Mesenchymal stem cell (in vitro differentiated cells and primary cell): ENCODE data around the gene TK2.

Experiments
- DNase-seq: peaks from one replicate; pipeline ENCODE4 v3.0.0-alpha.2; 2013
- H2AFZ ChIP-seq: one replicate; pipeline ENCODE4 v1.6.1; 2013; ENCODE audit warnings: low read depth, mild to moderate bottlenecking, control low read depth, inconsistent platforms, low read length, moderate library complexity
- H2AK5ac ChIP-seq: 2 replicates; pipeline ENCODE4 v1.6.1; 2013; ENCODE audit warnings: low read length, moderate library complexity, mild to moderate bottlenecking, inconsistent platforms; ENCODE audit not compliant: severe bottlenecking
- H2BK120ac ChIP-seq: one replicate; pipeline ENCODE4 v1.6.1; 2013; ENCODE audit warnings: low read depth, mild to moderate bottlenecking, inconsistent platforms, low read length, moderate library complexity
- H2BK12ac ChIP-seq, 2 experiments: one replicate each; pipeline ENCODE4 v1.6.1; 2013; ENCODE audit warnings: inconsistent platforms in 2 of 2, low read length in 2 of 2, mild to moderate bottlenecking in 2 of 2, moderate library complexity in 2 of 2, control low read depth in 1 of 2
- H2BK15ac ChIP-seq: one replicate; pipeline ENCODE4 v1.6.1; 2013; ENCODE audit warnings: mild to moderate bottlenecking, low read depth, inconsistent platforms; ENCODE audit not compliant: poor library complexity, severe bottlenecking
- H2BK5ac ChIP-seq: 2 replicates; pipeline ENCODE4 v1.6.1; 2013; ENCODE audit warnings: low read depth, mild to moderate bottlenecking, low read length, control low read depth, inconsistent platforms; ENCODE audit not compliant: poor library complexity, severe bottlenecking
- H3K14ac ChIP-seq, 2 experiments: one replicate each; pipeline ENCODE4 v1.6.1; 2013; ENCODE audit warnings: inconsistent platforms in 2 of 2, low read length in 2 of 2, control low read depth in 1 of 2, mild to moderate bottlenecking in 1 of 2, moderate library complexity in 1 of 2
- H3K18ac ChIP-seq, 2 experiments: one replicate each; pipeline ENCODE4 v1.6.1; 2013; ENCODE audit warnings: inconsistent platforms in 2 of 2, low read length in 2 of 2, control low read depth in 1 of 2, low read depth in 1 of 2, mild to moderate bottlenecking in 1 of 2
- H3K23ac ChIP-seq, 2 experiments: one replicate each; pipeline ENCODE4 v1.6.1; 2013; ENCODE audit warnings: inconsistent platforms in 2 of 2, low read length in 2 of 2, mild to moderate bottlenecking in 2 of 2, moderate library complexity in 2 of 2, control low read depth in 1 of 2
- H3K27ac ChIP-seq: 2 replicates; pipeline ENCODE4 v1.5.1; 2013; ENCODE audit warnings: mild to moderate bottlenecking, moderate library complexity, low read length, control low read depth, inconsistent platforms; ENCODE audit not compliant: poor library complexity, severe bottlenecking
- H3K27me3 ChIP-seq, 2 experiments: 2 replicates each; pipeline versions ENCODE4 v1.6.1 to v1.7.0; 2013; ENCODE audit warnings: low read length in 2 of 2, mild to moderate bottlenecking in 2 of 2, moderate library complexity in 2 of 2, control low read depth in 1 of 2, inconsistent platforms in 1 of 2; ENCODE audit not compliant: control insufficient read depth in 1 of 2, insufficient read depth in 1 of 2
- H3K36me3 ChIP-seq, 2 experiments: 2 replicates each; pipeline versions ENCODE4 v1.6.1 to v1.7.0; 2013; ENCODE audit warnings: low read length in 2 of 2, control low read depth in 1 of 2, inconsistent platforms in 1 of 2, low read depth in 1 of 2, mild to moderate bottlenecking in 1 of 2; ENCODE audit not compliant: insufficient read depth in 2 of 2, control insufficient read depth in 1 of 2
- H3K4ac ChIP-seq, 2 experiments: one replicate each; pipeline ENCODE4 v1.6.1; 2013; ENCODE audit warnings: inconsistent platforms in 2 of 2, low read length in 2 of 2, mild to moderate bottlenecking in 2 of 2, moderate library complexity in 2 of 2, control low read depth in 1 of 2, low read depth in 1 of 2
- H3K4me1 ChIP-seq: 2 replicates; pipeline ENCODE4 v1.6.1; 2013; ENCODE audit warnings: low read depth, low read length, control low read depth; ENCODE audit not compliant: control insufficient read depth, insufficient read depth
- H3K4me2 ChIP-seq: 2 replicates; pipeline ENCODE4 v1.6.1; 2013; ENCODE audit warnings: low read length, mild to moderate bottlenecking, inconsistent platforms; ENCODE audit not compliant: poor library complexity, severe bottlenecking
- H3K4me3 ChIP-seq, 2 experiments: 2 replicates each; pipeline versions ENCODE4 v1.5.1 to v1.7.0; 2013; ENCODE audit warnings: low read length in 2 of 2, mild to moderate bottlenecking in 2 of 2, control low read depth in 1 of 2, low read depth in 1 of 2; ENCODE audit not compliant: insufficient read depth in 1 of 2
- H3K79me1 ChIP-seq: replicated peaks from 2 replicates; pipeline ENCODE4 v1.6.1; 2013; ENCODE audit warnings: mild to moderate bottlenecking, control low read depth, low read length, inconsistent platforms; ENCODE audit not compliant: poor library complexity, severe bottlenecking
- H3K9ac ChIP-seq: 2 replicates; pipeline ENCODE4 v1.7.0; 2013; ENCODE audit warnings: mild to moderate bottlenecking, low read length, moderate library complexity
- H3K9me3 ChIP-seq: 2 replicates; pipeline ENCODE4 v1.7.0; 2013; ENCODE audit warnings: mild to moderate bottlenecking, low read length; ENCODE audit not compliant: control insufficient read depth
- H4K8ac ChIP-seq: one replicate; pipeline ENCODE4 v1.6.1; 2013; ENCODE audit warnings: inconsistent platforms, mild to moderate bottlenecking, low read length, moderate library complexity
- H4K91ac ChIP-seq: one replicate; pipeline ENCODE4 v1.6.1; 2013; ENCODE audit warnings: mild to moderate bottlenecking, low read length, inconsistent platforms
- WGBS: methylation state at CpG from one replicate; pipeline ENCODE4 v1.1.7; 2013; ENCODE audit warnings: mixed read lengths; 5-methylcytosine and 5-hydroxymethylcytosine counted together

Gene TK2

DNA sequence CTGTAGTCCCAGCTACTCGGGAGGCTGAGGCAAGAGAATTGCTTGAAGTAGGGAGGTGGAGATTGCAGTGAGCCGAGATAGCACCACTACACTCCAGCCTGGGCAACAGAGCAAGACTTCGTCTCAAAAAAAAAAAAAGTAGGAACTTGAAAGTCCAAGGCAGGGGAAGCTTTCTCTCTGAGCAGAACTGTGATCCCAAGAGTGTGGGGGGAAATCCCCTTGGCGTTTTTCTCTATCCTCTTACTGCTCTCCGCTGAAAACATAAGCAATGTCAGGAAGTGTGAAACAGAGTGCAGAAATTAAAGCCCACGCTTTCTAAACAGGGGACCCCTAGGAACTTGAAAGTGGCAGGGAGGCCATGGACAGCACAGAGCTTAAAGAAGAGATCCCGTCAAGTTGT lies 44.8 kb upstream of the TK2 start:
- H2AK5ac ChIP-seq, result no peak overlapping the region
- no peaks in the 10 kb centered on the region for H3K79me1 ChIP-seq
- H2BK120ac ChIP-seq, result no peak overlapping the region
- H4K8ac ChIP-seq, result no peak overlapping the region
- H3K4ac ChIP-seq, result no peak overlapping the region
- H3K9ac ChIP-seq, result no peak overlapping the region
- H3K4me3 ChIP-seq, result no peak overlapping the region
- H3K4me2 ChIP-seq, result no peak overlapping the region
- DNase-seq, result no peak
- H2BK15ac ChIP-seq, result no peak overlapping the region
- no peaks in the 10 kb centered on the region for H3K9me3 ChIP-seq
- WGBS, result 88% methylated on average over 7 of the region's 7 CpGs
- H3K14ac ChIP-seq, result no peak overlapping the region
- H3K23ac ChIP-seq, result no peak overlapping the region
- H3K27ac ChIP-seq, result no peak overlapping the region
- H2BK12ac ChIP-seq, result no peak overlapping the region
- no peak overlapping the region for H2BK5ac ChIP-seq
- no peak overlapping the region for H4K91ac ChIP-seq
- peaks cover 0 to 15% of the 10 kb centered on the region in 2 experiments for H3K27me3 ChIP-seq
- no peak overlapping the region for H2AFZ ChIP-seq
- H3K18ac ChIP-seq, result no peak overlapping the region
- H3K36me3 ChIP-seq, result no peaks in the 10 kb centered on the region
- no peaks in the 10 kb centered on the region for H3K4me1 ChIP-seq

DNA sequence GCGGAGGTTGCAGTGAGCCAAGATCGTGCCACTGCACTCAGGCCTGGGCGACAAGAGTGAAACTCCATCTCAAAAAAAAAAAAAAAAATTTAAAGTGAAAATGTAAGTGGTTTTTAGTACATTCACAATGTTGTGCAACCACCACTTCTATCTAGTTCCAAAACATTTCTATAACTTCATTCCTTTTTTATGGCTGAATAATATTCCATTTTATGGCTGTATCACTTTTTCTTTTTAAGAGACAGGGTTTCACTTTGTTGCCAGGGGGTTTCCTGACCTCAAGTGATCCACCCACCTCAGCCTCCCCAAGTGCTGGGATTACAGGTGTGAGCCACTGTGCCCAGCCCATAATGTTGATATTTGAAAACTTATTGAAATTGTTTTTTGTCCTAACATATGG lies 42.9 kb upstream of the TK2 start:
- Histone ChIP-seq H3K9ac (no peak overlapping the region), H3K18ac (no peak overlapping the region), H2BK5ac (no peak overlapping the region), H4K8ac (no peak overlapping the region), H3K4ac (no peak overlapping the region), H3K27me3 (peaks cover 0 to 15% of the 10 kb centered on the region in 2 experiments), H3K4me3 (no peak overlapping the region), H2BK12ac (no peak overlapping the region), H3K9me3 (no peaks in the 10 kb centered on the region), H2BK15ac (no peak overlapping the region), H2AFZ (no peak overlapping the region), H2BK120ac (no peak overlapping the region), H3K4me1 (peaks cover 4% of the 10 kb centered on the region), H3K27ac (no peak overlapping the region), H4K91ac (no peak overlapping the region), H3K23ac (no peak overlapping the region), H3K79me1 (no peaks in the 10 kb centered on the region), H3K14ac (no peak overlapping the region), H2AK5ac (no peak overlapping the region), H3K4me2 (no peak overlapping the region), H3K36me3 (no peaks in the 10 kb centered on the region)
- WGBS, result 100% methylated on average over 1 of the region's 3 CpGs
- no peak for DNase-seq

DNA sequence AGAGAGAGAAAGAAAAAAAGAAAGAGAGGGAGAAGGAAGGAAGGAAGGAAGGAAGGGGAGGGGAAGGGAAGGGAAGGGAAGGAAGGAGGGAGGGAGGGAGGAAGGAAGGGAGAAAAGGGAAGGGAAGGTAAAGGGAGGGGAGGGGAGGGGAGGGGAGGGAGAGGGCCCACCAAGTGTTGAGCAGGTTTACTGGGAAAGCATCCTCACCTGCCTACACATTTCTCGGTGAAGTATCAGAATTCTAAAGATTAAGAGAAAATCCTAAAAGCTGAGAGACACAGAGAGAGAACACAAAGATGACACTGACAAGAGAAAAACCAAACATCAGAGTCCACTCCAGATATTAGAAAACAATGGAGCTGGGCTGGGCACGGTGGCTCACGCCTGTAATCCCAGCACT lies 42.3 kb upstream of the TK2 start:
- WGBS, result 94% methylated on average over 3 of the region's 3 CpGs
- no peak for DNase-seq
- Histone ChIP-seq H2BK15ac (no peak overlapping the region), H3K23ac (no peak overlapping the region), H3K14ac (no peak overlapping the region), H3K4me2 (no peak overlapping the region), H2BK5ac (no peak overlapping the region), H2BK120ac (no peak overlapping the region), H2AFZ (no peak overlapping the region), H3K4ac (no peak overlapping the region), H3K9ac (no peak overlapping the region), H4K8ac (no peak overlapping the region), H3K18ac (no peak overlapping the region), H4K91ac (no peak overlapping the region), H3K27ac (no peak overlapping the region), H2AK5ac (no peak overlapping the region), H3K4me1 (peaks cover 6% of the 10 kb centered on the region), H3K9me3 (no peaks in the 10 kb centered on the region), H3K79me1 (no peaks in the 10 kb centered on the region), H3K36me3 (no peaks in the 10 kb centered on the region), H3K27me3 (peaks cover 0 to 15% of the 10 kb centered on the region in 2 experiments), H3K4me3 (no peak overlapping the region), H2BK12ac (no peak overlapping the region)

DNA sequence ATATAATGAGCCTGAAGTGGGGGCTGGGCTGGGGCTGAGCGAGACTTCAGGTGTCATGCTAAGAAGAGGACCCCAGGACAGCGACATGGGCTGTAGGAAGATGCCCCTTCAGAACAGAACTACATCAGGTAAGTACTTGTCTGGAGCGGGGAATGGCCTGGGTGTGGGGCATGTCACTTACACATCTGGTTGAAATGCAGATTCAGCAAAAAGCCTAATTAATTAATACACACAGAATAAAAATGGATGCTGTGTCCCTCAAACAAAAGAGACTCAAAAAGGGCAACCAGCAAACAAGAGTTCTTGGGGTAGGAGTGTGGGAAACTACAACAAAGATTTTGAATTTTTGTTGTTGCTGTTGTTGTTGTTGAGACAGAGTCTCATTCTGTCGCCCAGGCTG lies 41.1 kb upstream of the TK2 start:
- DNase-seq, result no peak
- H2BK120ac ChIP-seq, result no peak overlapping the region
- H3K4ac ChIP-seq, result no peak overlapping the region
- no peaks in the 10 kb centered on the region for H3K79me1 ChIP-seq
- no peak overlapping the region for H4K8ac ChIP-seq
- H2BK12ac ChIP-seq, result no peak overlapping the region
- no peak overlapping the region for H3K4me2 ChIP-seq
- no peak overlapping the region for H3K9ac ChIP-seq
- no peak overlapping the region for H2AFZ ChIP-seq
- peak overlapping the region; percentile 60 for H2AK5ac ChIP-seq
- H3K14ac ChIP-seq, result no peak overlapping the region
- H2BK15ac ChIP-seq, result no peak overlapping the region
- WGBS, result 61% methylated on average over 3 of the region's 4 CpGs
- H3K9me3 ChIP-seq, result no peaks in the 10 kb centered on the region
- H3K18ac ChIP-seq, result no peak overlapping the region
- no peak overlapping the region for H2BK5ac ChIP-seq
- H3K23ac ChIP-seq, result no peak overlapping the region
- no peak overlapping the region for H4K91ac ChIP-seq
- H3K27me3 ChIP-seq, result peaks cover 0 to 15% of the 10 kb centered on the region in 2 experiments
- H3K4me3 ChIP-seq, result no peak overlapping the region
- H3K27ac ChIP-seq, result no peak overlapping the region
- H3K36me3 ChIP-seq, result no peaks in the 10 kb centered on the region
- peaks cover 8% of the 10 kb centered on the region for H3K4me1 ChIP-seq
